HG02852 (cell line): ENCODE data around the gene MCC.

Experiments used
- ATAC-seq: cut with Tn5 transposase; IDR thresholded peaks from one replicate; pipeline ENCODE4 v1.9.1; 2021; ENCODE audit warnings: mild to moderate bottlenecking, moderate library complexity; ENCODE audit not compliant: unreplicated experiment

MCC gene

DNA sequence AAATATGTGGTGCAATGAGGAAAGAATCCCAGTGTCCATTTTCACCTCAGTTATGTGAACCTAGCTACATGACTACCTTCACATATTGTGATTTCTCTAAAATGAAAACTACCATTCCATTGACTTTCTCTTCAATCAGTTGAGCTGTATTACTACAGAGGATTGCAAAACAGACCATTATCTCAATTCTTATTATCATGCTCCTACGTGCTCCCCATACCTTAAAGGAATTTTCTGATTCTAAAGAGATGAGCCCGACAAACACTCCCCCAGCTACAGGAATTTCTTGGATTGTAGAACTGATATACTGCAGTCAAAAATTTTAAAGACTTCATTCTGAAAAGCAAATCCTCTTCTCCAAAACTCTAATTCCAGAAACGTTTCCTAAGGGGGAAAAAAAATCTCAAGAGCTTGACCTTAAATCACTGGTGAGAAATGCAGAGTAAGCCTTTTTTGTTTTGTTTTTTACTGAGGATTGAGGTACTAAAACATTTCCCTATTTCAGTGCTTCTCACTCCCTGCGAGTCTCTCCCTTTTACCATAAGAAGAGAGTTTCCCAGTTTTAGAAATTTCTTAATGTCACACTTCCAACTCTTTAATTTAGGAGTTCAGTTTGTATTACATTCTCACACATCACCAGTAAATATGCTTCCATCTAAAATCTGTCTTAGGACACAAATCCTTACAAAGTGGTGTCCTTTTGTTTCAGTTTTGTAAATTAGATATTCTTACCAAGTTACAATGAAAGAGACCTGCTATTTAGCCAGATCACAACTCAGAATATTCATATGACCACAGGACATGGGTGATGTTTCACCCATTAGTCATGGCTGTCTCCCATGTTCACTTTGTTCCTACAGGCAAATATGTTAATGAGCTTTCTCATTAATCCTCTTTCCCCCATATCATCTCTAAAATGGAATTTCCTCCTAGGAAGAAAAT, 257.3 kb downstream of the MCC start:
- ATAC-seq: no peak

DNA sequence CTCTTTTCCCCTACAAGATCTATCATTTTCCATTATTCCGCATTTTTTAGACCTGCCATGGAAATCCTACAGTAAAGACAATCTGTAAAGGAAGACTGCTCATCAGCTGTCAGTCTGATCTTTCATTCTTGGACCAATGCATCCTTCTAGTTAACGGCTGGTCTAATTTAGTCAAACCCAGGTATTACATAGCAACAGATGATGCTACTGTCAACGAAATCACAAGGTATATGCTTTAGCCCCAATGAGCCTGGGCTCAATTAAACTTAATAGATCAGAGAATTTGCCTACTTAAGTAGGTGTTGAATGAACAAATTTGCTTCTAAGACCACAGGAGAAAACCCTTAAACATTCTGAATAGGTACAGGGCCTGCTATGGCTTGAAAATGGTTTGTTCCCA, 260.5 kb downstream of the MCC start:
- ATAC-seq: no peak

- no peak for ATAC-seq
Measured at GRCh38 chr5:113226116-113226736, 262.0 kb downstream of the MCC start.

DNA sequence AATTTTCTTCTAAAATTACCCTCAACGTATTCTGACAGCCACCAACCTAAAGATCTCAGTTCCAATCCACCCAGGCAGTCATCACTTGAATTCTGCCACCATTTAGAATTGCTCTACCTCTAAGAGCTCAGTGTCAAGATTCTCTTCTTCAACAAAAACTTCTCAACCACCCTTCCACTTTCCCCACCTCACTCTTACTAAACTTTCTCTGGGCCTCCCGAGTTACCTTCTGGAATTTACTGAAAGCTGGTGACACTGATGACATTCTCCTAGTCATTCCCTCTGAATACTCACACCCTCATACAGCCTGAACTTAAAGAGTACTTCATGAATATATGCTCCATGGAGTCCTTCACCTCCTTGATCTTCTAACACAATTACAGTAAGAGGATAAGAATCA, 263.0 kb downstream of the MCC start:
- ATAC-seq: no peak

DNA sequence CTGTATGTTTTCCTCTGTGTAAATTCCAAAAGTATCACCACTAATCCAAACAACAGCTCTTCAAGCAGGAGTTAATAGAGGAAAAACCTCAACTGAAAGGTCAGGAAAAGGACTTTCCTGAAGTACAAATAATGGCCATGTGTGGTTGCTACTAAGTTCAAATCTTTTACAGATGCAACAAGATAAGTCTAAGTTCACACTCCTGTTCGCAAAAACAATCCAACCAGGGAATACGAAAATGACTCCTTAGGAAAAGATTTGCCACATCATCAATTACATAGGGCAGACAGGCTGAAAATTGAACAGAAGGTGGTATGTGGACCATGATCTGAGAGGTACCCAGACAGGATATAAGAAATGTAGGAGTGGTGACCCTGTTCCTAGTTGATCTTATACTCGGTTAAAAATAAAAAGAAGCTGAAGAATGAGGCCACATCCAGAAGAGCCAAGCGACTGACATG, 263.6 kb downstream of the MCC start:
- ATAC-seq: no peak

GRCh38 chr5:113223831-113224604, 264.2 kb downstream of the MCC start:
- ATAC-seq: no peak

DNA sequence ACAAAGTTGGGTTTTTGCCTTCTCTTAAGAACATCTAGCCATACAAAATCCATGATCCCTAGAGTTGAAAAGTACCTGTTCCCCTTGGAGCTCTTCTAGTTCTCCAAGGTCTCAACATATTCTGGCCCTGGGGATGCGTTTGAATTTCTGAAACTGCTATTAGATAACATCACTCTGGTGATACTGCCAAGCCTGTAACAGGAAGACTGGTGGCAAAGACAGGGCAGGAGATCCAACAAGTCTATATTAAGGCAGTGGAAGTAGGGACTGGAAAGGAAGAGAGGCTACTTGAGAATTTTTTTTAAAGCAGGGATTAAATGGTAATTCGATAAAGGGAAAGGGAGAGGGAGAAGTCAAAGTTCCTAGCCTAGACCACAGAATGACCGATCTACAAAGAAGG, 264.9 kb downstream of the MCC start:
- no peak for ATAC-seq

- ATAC-seq: no peak
Measured at GRCh38 chr5:113221294-113222176, 266.7 kb downstream of the MCC start.

GRCh38 chr5:113219695-113220094, 268.6 kb downstream of the MCC start:
- no peak for ATAC-seq

DNA sequence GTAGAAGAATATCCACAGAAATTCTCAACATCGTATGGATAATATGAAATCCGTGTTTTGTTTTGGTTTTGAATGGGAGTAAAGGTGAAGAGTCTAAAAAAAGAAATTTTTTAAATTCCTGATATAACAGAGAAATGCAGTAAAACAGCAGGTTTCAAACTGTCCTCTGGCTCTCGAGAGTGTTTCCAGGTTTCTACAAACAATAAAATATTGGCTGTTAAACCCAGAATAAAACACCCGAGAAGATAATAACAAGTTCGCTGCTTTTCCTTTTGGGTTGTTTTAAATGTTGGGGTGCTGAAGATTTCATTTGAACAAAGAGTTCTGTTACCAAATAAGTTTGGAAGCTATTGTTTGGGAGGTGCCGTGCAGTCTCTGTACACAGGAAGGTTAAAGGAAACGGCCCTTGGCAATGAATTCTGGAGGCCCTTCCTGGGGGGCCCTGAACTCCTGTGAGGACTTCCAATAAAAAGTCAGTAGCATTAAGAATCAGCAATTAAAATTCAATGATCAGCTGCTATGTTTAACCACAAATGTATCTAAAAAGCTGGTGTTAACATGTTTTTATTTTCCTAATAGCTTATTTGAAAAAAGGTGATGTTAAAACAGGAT, 269.2 kb downstream of the MCC start:
- no peak for ATAC-seq

- no peak for ATAC-seq
Measured at GRCh38 chr5:113218200-113218599, 270.1 kb downstream of the MCC start.

GRCh38 chr5:113217619-113218184, 270.6 kb downstream of the MCC start:
- ATAC-seq: no peak

DNA sequence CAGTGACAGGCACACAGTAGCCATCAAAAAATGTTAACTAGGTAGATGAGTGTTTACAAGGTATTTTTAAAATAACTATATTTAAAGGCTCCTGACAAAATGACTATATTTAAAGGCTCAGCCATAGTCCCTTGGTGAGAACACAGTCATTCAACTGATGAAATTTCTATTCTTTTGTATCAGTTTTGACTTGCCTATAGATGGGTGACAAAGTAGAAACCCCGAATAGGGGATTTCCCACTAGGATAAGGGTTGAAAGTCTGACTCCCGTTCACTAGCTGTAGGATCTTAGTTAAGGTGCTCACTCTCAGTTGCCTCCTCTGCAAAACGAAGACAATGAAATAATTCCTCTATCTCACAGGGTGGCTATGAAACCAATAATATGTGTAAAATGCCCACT, 271.7 kb downstream of the MCC start:
- no peak for ATAC-seq

DNA sequence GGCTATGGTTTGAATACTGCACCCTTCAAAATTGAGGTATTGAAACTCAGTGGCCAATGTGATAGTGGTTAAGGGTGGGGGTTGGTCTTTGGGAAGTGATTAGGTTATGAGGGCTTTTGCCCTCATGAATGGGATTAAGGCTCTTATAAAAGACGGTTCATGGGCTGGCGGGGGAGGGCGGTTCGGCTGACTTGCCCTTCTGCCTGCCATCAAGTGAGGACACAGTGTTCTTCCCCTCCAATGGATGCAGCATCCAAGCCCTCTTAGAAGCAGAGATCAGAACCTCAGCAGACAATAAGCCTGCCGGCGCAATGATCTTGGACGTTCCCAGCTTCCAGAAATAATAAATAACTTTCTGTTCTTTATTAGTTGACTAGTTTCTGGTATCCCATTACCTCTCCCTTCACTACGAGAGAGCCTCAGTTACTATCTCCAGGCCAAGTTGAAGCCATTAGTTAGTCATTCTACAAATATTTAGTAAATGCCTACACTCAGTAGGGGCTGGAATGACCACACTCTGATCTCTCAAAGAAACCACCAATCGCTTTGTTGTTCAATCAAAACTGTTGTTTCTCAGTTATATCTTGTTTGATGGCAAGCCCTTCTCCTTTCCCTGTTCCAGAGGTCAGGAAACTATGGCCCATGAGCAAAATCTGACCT, 272.7 kb downstream of the MCC start:
- no peak for ATAC-seq

GRCh38 chr5:113214606-113215323, 273.5 kb downstream of the MCC start:
- ATAC-seq: no peak

- no peak for ATAC-seq
Measured at GRCh38 chr5:113213551-113214425, 274.5 kb downstream of the MCC start.

DNA sequence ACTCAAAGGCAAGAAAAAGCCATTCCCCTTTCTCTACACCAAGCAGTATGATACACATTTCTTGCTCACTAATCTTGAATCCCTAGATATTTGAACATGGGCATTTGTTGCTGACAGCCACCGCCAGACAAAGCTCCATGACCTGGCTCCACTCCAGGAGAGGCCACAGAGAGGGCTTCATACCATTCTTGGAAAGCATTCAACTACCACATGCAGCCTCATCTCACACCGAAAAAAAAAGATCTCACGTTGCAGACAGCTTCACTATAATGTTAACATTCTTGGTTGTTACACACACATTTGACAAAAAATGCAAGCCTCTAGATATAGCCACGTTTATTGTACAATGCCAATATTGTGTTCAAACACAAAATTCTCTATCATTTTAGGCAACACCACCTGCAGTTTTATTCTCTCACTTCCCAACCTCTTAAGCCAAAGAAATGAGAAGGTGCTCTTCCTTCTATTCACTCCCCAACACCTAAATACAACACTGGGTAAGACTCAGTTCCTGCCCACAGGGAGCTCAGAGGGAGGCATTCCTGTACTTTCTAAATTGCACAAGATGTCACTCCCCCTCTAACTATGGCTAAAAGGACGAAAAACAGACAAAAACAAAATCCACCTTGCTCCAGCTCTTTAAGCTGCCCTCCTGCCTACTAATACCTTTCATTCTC, 275.9 kb downstream of the MCC start:
- ATAC-seq: no peak
